ENCODE data around the gene FOXN3.

FOXN3 gene

GRCh38 chr14:89409961-89410360 is 7.1 kb downstream of the FOXN3 start:
- no peak for DNase-seq (ENCODE audit: low read depth in 2 of 2)

GRCh38 chr14:89408907-89409700 is 7.9 kb downstream of the FOXN3 start:
- DNase-seq (ENCODE audit: low read depth in 2 of 2), result no peak

- DNase-seq (ENCODE audit: low read depth in 2 of 2), result no peak
These were observed 9.2 kb downstream of the FOXN3 start for GRCh38 chr14:89407856-89408255.

- DNase-seq (ENCODE audit: low read depth in 2 of 2), result no peak
These were observed 10.1 kb downstream of the FOXN3 start for GRCh38 chr14:89406941-89407340.

GRCh38 chr14:89406361-89406760 is 10.7 kb downstream of the FOXN3 start:
- no peak for DNase-seq (ENCODE audit: low read depth in 2 of 2)

- DNase-seq (ENCODE audit: low read depth in 2 of 2), result no peak
These were observed 11.3 kb downstream of the FOXN3 start for GRCh38 chr14:89405712-89406111.

- DNase-seq (ENCODE audit: low read depth in 2 of 2), result no peak
These were observed 14.7 kb downstream of the FOXN3 start for GRCh38 chr14:89402363-89402762.

GRCh38 chr14:89401761-89402160 is 15.3 kb downstream of the FOXN3 start:
- DNase-seq (ENCODE audit: low read depth in 2 of 2), result no peak

- DNase-seq (ENCODE audit: low read depth in 2 of 2), result no peak
These were observed 15.8 kb downstream of the FOXN3 start for GRCh38 chr14:89401241-89401640.

GRCh38 chr14:89400529-89400928 is 16.5 kb downstream of the FOXN3 start:
- no peak for DNase-seq (ENCODE audit: low read depth in 2 of 2)

GRCh38 chr14:89399594-89400068 is 17.4 kb downstream of the FOXN3 start:
- DNase-seq (ENCODE audit: low read depth in 2 of 2), result no peak

GRCh38 chr14:89399157-89399556 is 17.9 kb downstream of the FOXN3 start:
- no peak for DNase-seq (ENCODE audit: low read depth in 2 of 2)

- no peak for DNase-seq (ENCODE audit: low read depth in 2 of 2)
These were observed 19.3 kb downstream of the FOXN3 start for GRCh38 chr14:89397569-89398230.

GRCh38 chr14:89394972-89395371 is 22.1 kb downstream of the FOXN3 start:
- no peak for DNase-seq (ENCODE audit: low read depth in 2 of 2)

- DNase-seq (ENCODE audit: low read depth in 2 of 2), result no peak
These were observed 23.7 kb downstream of the FOXN3 start for GRCh38 chr14:89393222-89393745.

- DNase-seq (ENCODE audit: low read depth in 2 of 2), result no peak
These were observed 24.9 kb downstream of the FOXN3 start for GRCh38 chr14:89392181-89392580.

GRCh38 chr14:89391556-89391955 is 25.5 kb downstream of the FOXN3 start:
- DNase-seq (ENCODE audit: low read depth in 2 of 2), result no peak

- DNase-seq (ENCODE audit: low read depth in 2 of 2), result no peak
These were observed 25.9 kb downstream of the FOXN3 start for GRCh38 chr14:89391123-89391522.

- no peak for DNase-seq (ENCODE audit: low read depth in 2 of 2)
These were observed 28.2 kb downstream of the FOXN3 start for GRCh38 chr14:89388853-89389252.

GRCh38 chr14:89387922-89388685 is 28.9 kb downstream of the FOXN3 start:
- no peak for DNase-seq (ENCODE audit: low read depth in 2 of 2)

GRCh38 chr14:89386212-89386886 is 30.7 kb downstream of the FOXN3 start:
- DNase-seq (ENCODE audit: low read depth in 2 of 2), result no peak

GRCh38 chr14:89384636-89385035 is 32.4 kb downstream of the FOXN3 start:
- no peak for DNase-seq (ENCODE audit: low read depth in 2 of 2)

Data from activated CD8-positive, alpha-beta memory T cell treated with anti-CD3 and anti-CD28 coated beads for 4 hours (primary cell).